Spleen (tissue), 10 donors: ENCODE measurements around the gene OLFM1. TPM values are rescaled to one million over a fixed set of nuclear protein-coding genes. Genes with fewer than 3 reads are reported as not detected.

Experiments used
- polyA plus RNA-seq, 3 donors: library from polyadenylated mRNA; stranded (reverse); fragments of 200-250 nt; gene quantifications; one replicate each; pipeline ENCODE4 v1.2.1, GENCODE V29; 2013
- total RNA-seq, 7 donors: library from RNA; depleted of rRNA in 3 of 7; stranded (reverse); fragments of >200 nt in 3 of 7; fragmentation: NEBNext Ultra II Directional in 4 of 7; extraction: Animal tissue kit (Norgen Biotek cat#: 25700) in 4 of 7; gene quantifications; one replicate each; pipeline versions ENCODE4 v1.1.0 to v1.2.1, GENCODE V29; 2016 to 2021
- donor health status: healthy with polysubstance abuse.
- donor health status: DM: no; HTN: no; CAD: no; lungs with moderate emphysema.
- donor health status: DM: no; HTN: no; CAD: no.
- donor health status: Bipolar disorder and iron deficiency.
- donor health status: healthy.
- donor health status: DM: no; HTN: no; CAD: no.
- donor health status: DM: yes; HTN: yes; CAD: no.

OLFM1 gene
- total and polyA plus RNA-seq, 10 donors = 5.9 to 109 (median 44.7) TPM

Other genes with a start within 250 kb of the OLFM1 start
- gene FCN2, start 206.9 kb upstream of the OLFM1 start, total RNA-seq = 1 to 10 TPM in 4 of 7 donors, under 1 TPM in 2, not detected in 1; 0.65 to 7.6 (median 1.9) TPM
- 1 to 10 TPM in 2 of 3 donors, under 1 TPM in 1; 0.38 to 3.7 (median 1.0) TPM for gene FCN2, start 206.9 kb upstream of the OLFM1 start, polyA plus RNA-seq
- 100 to 1,000 TPM in 3 of 7 donors, 10 to 100 TPM in 4; 33.1 to 209 (median 77.5) TPM for gene FCN1, start 169.8 kb upstream of the OLFM1 start, total RNA-seq
- gene FCN1, start 169.8 kb upstream of the OLFM1 start, polyA plus RNA-seq = 10 to 100 TPM in 2 of 3 donors, 1 to 10 TPM in 1; 5.2 to 30.0 (median 21.9) TPM